ENCODE data around the gene SEC22C. TPM values are rescaled to one million over a fixed set of nuclear protein-coding genes. Genes with fewer than 3 reads are reported as not detected.
A peak's percentile ranks its signal among the peaks of the same experiment; 100 is the strongest.

The SEC22C gene
- total and polyA plus RNA-seq, 2 of the 13 experiments (the other 11 are each of a cell fraction or from before 2014, with no cell fraction given) = 20.0 to 40.0 TPM

DNA sequence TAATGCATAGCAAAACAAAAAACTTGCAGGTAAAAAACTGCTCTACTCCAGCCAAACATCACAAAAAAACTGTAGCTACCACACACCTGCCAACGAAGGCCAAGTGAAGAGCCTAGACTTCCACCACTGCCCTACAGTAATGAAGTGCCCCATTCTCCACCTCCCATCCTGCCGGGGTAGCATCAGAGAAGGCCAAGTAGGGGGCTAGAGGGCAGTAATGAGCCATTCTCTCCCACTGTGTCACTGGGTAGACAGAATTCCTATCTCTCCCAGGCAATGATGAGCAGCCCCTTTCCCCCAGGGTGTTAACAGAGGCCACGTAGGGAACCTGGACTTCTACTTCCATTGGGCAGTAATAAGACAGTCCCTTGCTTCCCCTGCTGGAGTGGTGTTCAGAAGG, 9.5 kb downstream of the SEC22C start (continued):
- TF ChIP-seq CCAR2 (optimal IDR thresholded peaks at IDR 0.05; ENCODE audit: low read depth, low read length) = no peak
- TF ChIP-seq, protein P1, sequence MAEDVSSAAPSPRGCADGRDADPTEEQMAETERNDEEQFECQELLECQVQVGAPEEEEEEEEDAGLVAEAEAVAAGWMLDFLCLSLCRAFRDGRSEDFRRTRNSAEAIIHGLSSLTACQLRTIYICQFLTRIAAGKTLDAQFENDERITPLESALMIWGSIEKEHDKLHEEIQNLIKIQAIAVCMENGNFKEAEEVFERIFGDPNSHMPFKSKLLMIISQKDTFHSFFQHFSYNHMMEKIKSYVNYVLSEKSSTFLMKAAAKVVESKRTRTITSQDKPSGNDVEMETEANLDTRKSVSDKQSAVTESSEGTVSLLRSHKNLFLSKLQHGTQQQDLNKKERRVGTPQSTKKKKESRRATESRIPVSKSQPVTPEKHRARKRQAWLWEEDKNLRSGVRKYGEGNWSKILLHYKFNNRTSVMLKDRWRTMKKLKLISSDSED (CRISPR knock-in tag; IDR thresholded peaks at IDR 0.05) = no peak
- TF ChIP-seq, protein P2, sequence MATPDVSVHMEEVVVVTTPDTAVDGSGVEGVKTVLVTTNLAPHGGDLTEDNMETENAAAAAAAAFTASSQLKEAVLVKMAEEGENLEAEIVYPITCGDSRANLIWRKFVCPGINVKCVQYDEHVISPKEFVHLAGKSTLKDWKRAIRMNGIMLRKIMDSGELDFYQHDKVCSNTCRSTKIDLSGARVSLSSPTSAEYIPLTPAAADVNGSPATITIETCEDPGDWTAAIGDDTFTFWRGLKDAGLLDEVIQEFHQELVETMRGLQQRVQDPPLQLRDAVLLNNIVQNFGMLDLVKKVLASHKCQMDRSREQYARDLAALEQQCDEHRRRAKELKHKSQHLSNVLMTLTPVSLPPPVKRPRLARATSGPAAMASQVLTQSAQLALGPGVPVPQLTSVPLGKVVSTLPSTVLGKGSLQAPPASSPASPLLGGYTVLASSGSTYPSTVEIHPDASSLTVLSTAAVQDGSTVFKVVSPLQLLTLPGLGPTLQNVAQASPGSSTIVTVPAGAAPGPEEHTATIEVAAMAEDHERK (CRISPR knock-in tag; IDR thresholded peaks at IDR 0.05; ENCODE audit: low read depth) = no peak
- TF ChIP-seq SMC3 (IDR thresholded peaks at IDR 0.05; ENCODE audit: low read length) = peak; percentile 79
- no peak for TF ChIP-seq TFAP4 (IDR thresholded peaks at IDR 0.05; ENCODE audit: borderline replicate concordance, low read depth)
- TF ChIP-seq ZFAT (CRISPR knock-in tag; conservative IDR thresholded peaks at IDR 0.05) = no peak
- TF ChIP-seq ZNF552 (CRISPR knock-in tag; IDR thresholded peaks at IDR 0.05; ENCODE audit: borderline replicate concordance) = no peak
- no peak for TF ChIP-seq BORCS8-MEF2B (CRISPR knock-in tag; IDR thresholded peaks at IDR 0.05)
- peak; percentile 47 for TF ChIP-seq TEAD3 (CRISPR knock-in tag; optimal IDR thresholded peaks at IDR 0.05; ENCODE audit: borderline replicate concordance)
- TF ChIP-seq, protein P3, sequence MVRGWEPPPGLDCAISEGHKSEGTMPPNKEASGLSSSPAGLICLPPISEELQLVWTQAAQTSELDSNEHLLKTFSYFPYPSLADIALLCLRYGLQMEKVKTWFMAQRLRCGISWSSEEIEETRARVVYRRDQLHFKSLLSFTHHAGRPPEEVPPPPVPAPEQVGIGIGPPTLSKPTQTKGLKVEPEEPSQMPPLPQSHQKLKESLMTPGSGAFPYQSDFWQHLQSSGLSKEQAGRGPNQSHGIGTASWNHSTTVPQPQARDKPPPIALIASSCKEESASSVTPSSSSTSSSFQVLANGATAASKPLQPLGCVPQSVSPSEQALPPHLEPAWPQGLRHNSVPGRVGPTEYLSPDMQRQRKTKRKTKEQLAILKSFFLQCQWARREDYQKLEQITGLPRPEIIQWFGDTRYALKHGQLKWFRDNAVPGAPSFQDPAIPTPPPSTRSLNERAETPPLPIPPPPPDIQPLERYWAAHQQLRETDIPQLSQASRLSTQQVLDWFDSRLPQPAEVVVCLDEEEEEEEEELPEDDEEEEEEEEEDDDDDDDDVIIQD (CRISPR knock-in tag; IDR thresholded peaks at IDR 0.05; ENCODE audit: low read depth) = no peak
- TF ChIP-seq ZNF318 (CRISPR knock-in tag; IDR thresholded peaks at IDR 0.05) = no peak
- no peak for TF ChIP-seq ZNF224 (CRISPR knock-in tag; IDR thresholded peaks at IDR 0.05)
- TF ChIP-seq, protein P4, sequence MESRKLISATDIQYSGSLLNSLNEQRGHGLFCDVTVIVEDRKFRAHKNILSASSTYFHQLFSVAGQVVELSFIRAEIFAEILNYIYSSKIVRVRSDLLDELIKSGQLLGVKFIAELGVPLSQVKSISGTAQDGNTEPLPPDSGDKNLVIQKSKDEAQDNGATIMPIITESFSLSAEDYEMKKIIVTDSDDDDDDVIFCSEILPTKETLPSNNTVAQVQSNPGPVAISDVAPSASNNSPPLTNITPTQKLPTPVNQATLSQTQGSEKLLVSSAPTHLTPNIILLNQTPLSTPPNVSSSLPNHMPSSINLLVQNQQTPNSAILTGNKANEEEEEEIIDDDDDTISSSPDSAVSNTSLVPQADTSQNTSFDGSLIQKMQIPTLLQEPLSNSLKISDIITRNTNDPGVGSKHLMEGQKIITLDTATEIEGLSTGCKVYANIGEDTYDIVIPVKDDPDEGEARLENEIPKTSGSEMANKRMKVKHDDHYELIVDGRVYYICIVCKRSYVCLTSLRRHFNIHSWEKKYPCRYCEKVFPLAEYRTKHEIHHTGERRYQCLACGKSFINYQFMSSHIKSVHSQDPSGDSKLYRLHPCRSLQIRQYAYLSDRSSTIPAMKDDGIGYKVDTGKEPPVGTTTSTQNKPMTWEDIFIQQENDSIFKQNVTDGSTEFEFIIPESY (CRISPR knock-in tag; IDR thresholded peaks at IDR 0.05) = no peak
- no peak for TF ChIP-seq ZNF121 (CRISPR knock-in tag; IDR thresholded peaks at IDR 0.05)
- TF ChIP-seq ZBTB1 (CRISPR knock-in tag; IDR thresholded peaks at IDR 0.05; ENCODE audit: borderline replicate concordance) = no peak

Data from HepG2 (cell line).